Forelimb muscle (tissue), 1 donor: Measurements from ENCODE around the gene ARRDC5. TPM values are rescaled to one million over a fixed set of nuclear protein-coding genes. Genes with fewer than 3 reads are reported as not detected.
"Not testable (repeated sequence)": the region's sequence is repeated elsewhere in the genome, so short reads cannot be mapped to it uniquely, and the experiment has no call there.

Experiments
- DNase-seq: peaks from one replicate; pipeline ENCODE4 v3.0.0-alpha.2; 2013; ENCODE audit warnings: low read depth
- polyA plus RNA-seq: library from polyadenylated mRNA; unstranded; fragments of 120-200 nt; gene quantifications from one replicate; pipeline ENCODE4 v1.2.1, GENCODE V29; 2013; ENCODE audit not compliant: insufficient read length

Gene ARRDC5
- polyA plus RNA-seq, 1 donor, result not detected

GRCh38 chr19:4868286-4868834 lies 34.3 kb downstream of the ARRDC5 start:
- no peak for DNase-seq

DNA sequence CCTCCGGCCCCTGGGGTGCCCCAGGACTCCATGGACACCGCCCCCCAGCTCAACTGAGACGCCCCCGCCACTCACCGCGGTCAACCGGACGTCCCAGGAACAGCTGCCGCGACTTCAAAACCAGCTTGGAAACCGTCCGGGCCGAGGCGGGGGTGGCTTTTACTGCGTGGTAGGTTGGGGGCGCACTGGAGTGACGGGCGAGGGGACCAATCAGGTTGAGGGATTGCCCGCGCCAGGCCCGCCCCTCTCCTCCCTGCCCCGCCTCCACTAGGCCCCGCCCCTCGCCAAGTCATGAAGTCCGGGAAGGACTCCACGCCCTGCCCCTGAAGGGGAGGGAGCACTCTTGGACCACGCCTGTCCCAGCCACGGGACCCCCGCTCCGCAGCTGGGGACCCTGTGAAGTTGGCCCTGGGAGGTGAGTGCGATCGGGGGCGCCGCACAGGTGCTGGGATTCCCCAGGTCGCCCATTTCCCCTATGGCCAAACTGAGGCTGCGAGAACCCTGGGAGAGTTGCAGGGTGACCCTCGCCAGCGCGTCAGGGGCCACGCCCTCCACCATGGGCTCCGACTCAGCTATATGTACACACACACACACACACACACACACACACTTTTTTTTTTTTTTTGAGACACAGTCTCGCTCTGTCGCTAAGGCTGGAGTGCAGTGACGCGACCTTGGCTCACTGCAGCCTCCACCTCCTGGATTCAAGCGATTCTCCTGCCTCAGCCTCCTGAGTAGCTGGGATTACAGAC lies 35.0 kb downstream of the ARRDC5 start, which contains the start of gene PLIN3:
Gene PLIN3, minus strand, starts transcription at position 134 of the 752 bp plus-strand sequence. CDS start 6,273 bp downstream, outside the sequence.
- peak; percentile 68 for DNase-seq

GRCh38 chr19:4866595-4867424 lies 35.9 kb downstream of the ARRDC5 start:
- DNase-seq, result no peak

DNA sequence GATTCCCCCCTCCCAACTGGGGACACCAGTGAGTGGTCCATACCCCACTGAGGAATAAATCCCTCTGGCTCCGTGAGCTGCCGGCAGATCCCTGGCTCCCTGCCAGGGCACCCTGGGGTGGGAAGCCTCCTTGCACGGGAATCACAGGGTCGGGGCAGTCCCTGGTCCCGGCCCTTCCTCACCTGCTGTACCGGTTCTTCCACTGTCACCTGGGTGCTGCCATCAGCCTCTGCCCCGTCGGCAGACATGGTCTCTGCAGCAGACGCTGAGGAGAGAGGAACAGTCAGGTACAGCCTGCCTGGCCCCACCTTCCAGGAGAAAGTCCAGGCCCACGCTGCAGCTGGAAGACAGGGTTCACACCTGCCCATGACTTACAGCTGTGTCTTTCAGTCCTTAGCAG lies 41.5 kb downstream of the ARRDC5 start:
- DNase-seq, result no peak

GRCh38 chr19:4859697-4860096 lies 43.0 kb downstream of the ARRDC5 start:
- DNase-seq, result no peak

DNA sequence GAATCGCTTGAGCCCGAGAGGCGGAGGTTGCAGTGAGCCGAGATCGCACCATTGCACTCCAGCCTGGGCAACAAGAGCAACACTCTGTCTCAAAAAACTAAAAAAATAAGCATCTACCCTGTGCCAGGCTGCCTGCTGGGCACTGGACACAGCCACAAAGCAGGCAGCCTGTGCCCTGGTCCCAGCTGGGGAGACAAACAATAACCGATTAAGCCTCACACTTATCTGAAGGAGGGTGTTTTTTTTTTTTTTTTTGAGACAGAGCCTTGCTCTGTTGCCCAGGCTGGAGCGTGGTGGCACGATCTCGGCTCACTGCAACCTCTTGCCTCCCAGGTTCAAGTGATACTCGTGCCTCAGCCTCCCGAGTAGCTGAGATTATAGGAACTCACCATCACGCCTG lies 46.2 kb downstream of the ARRDC5 start:
- not testable (repeated sequence) for DNase-seq

DNA sequence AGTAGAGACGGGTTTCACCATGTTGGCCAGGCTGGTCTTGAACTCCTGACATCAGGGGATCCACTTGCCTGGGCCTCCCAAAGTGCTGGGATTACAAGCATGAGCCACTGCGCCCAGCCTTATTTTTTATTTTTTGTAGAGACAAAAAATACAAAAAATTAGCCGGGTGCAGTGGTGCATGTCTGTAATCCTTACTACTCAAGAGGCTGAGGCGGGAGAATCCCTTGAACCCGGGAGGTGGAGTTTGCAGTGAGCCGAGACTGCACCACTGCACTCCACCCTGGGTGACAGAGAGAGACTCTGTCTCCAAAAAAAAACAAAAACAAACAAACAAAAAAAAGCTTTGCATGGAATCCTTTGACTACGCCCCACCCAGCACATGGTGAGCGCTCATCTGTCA lies 49.2 kb downstream of the ARRDC5 start:
- not testable (repeated sequence) for DNase-seq

DNA sequence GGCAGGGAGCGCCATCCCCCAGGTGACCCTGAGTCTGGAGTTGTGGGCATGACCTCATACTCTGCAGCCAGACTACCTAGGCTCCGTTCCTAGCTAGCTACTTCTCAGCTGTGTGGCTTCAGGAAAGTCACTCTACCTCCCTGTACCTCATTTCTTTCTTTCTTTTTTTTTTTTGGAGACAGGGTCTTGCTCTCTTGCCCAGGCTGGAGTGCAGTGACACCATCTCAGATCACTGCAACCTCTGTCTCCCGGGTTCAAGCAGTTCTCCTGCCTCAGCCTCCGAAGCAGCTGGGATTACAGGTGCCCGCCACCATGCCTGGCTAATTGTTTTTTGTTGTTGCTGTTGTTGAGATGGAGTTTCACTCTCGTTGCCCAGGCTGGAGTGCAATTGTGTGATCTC lies 50.2 kb downstream of the ARRDC5 start:
- no peak for DNase-seq

DNA sequence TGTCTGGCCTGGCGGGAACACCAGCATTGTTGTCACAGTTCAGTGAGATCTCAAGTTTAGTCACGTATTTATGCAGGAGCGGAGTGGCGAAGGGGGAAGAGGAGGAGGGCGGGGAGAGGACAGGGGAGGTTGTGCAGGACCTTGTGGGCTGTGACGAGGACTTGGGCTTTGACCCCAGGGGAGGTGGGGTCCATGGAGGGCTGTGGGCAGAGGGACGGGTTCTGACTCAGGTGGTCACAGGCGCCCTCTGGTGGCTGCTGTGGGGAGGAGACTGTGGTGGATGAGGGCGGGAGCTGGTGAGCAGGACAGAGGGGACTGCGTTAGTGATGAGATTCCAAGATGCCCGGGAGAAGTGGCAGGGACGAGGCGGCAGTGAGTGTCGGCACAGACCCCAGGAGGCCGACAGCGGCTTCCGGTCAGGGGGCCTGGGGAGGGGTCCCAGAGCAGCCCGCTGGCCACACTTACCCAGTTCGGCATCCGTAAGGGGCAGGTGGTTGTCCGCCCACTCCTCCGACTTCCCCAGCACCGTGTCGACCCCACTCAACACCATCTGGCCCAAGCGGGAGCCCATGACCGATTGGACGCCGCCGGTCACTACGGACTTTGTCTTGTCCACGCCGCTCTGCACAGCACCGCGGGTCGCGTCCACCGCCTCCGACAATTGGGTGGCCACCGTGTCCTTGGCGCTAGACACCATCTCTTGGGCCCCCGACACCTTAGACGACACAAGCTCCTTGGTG lies 51.0 kb downstream of the ARRDC5 start:
- no peak for DNase-seq

GRCh38 chr19:4849019-4849418 lies 53.7 kb downstream of the ARRDC5 start:
- no peak for DNase-seq

GRCh38 chr19:4847190-4847973 lies 55.3 kb downstream of the ARRDC5 start:
- no peak for DNase-seq

GRCh38 chr19:4845975-4846374 lies 56.7 kb downstream of the ARRDC5 start:
- not testable (repeated sequence) for DNase-seq

DNA sequence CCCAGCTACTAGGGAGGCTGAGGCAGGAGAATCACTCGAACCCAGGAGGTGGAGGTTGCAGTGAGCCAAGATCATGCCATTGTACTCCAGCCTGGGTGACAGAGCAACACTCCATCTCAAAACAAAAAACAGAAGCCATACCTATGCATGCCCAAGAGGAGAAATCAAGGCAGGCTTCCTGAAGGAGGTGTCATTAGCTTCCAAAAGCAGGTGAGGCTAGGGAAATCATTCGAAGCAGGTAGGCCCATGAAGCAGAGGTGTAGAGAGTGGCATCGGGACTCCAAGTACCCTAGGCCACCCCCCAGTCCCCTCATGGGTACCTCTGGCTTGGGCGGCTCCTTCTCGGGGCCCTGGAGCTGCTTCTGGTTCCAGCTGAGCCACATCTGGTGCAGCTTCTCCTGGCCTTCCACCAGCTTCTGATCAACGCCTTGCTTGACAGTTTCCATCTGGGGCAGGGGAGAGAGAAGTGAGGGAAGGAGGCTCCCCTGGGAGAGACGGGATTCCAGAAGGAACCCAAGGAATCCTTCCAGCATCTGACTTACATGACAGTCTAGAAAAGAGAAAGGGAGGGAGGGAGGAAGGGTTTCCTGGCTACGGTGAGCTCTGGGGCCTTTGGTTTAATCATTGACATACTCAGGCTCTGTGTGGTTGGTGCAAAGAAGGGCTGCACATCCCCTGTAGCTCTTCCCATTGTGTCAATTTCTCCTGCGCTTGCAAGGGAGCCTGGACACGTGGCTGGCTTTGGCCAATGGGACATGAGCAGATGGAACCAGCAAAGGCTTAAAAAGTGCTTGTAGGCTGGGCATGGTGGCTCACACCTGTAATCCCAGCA lies 58.1 kb downstream of the ARRDC5 start:
- DNase-seq, result no peak

GRCh38 chr19:4843647-4843965 lies 59.1 kb downstream of the ARRDC5 start:
- DNase-seq, result no peak

Other genes with a start within 250 kb of the ARRDC5 start
- gene MYDGF, start 232.6 kb downstream of the ARRDC5 start, polyA plus RNA-seq, result 55.5 TPM
- gene DPP9, start 179.1 kb downstream of the ARRDC5 start, polyA plus RNA-seq, result 24.2 TPM
- gene FEM1A, start 111.2 kb downstream of the ARRDC5 start, polyA plus RNA-seq, result 3.2 TPM
- 4.0 TPM for gene TICAM1, start 71.2 kb downstream of the ARRDC5 start, polyA plus RNA-seq
- 37.5 TPM for gene PLIN3, start 35.2 kb downstream of the ARRDC5 start, polyA plus RNA-seq
- 30.7 TPM for gene UHRF1, start 6.6 kb upstream of the ARRDC5 start, polyA plus RNA-seq
- gene KDM4B, start 66.2 kb upstream of the ARRDC5 start, polyA plus RNA-seq, result 19.8 TPM